IPS-20b (cell line): ENCODE measurements around the gene ETS1.

Experiments
- H3K27ac ChIP-seq: one replicate; pipeline ENCODE4 v1.5.1; 2013; ENCODE audit warnings: low read length
- H3K27me3 ChIP-seq: 2 replicates; pipeline ENCODE4 v1.6.1; 2013; ENCODE audit warnings: mild to moderate bottlenecking, low read length, inconsistent platforms; ENCODE audit not compliant: insufficient read depth
- H3K36me3 ChIP-seq: 2 replicates; pipeline ENCODE4 v1.6.1; 2013; ENCODE audit warnings: low read depth, mild to moderate bottlenecking, inconsistent platforms, low read length, moderate library complexity; ENCODE audit not compliant: insufficient read depth
- H3K4me1 ChIP-seq: 2 replicates; pipeline ENCODE4 v1.6.1; 2013; ENCODE audit warnings: mild to moderate bottlenecking, control low read depth, inconsistent platforms, low read length, moderate library complexity; ENCODE audit not compliant: insufficient read depth
- H3K4me3 ChIP-seq: 2 replicates; pipeline ENCODE4 v1.5.1; 2013; ENCODE audit warnings: mild to moderate bottlenecking, low read length, inconsistent platforms
- H3K9ac ChIP-seq: 2 replicates; pipeline ENCODE4 v1.6.1; 2013; ENCODE audit warnings: low read depth, mild to moderate bottlenecking, inconsistent platforms, low read length, moderate library complexity
- H3K9me3 ChIP-seq: 2 replicates; pipeline ENCODE4 v1.6.1; 2013; ENCODE audit warnings: mild to moderate bottlenecking, low read depth, low read length, inconsistent platforms; ENCODE audit not compliant: insufficient read depth

ETS1 gene

DNA sequence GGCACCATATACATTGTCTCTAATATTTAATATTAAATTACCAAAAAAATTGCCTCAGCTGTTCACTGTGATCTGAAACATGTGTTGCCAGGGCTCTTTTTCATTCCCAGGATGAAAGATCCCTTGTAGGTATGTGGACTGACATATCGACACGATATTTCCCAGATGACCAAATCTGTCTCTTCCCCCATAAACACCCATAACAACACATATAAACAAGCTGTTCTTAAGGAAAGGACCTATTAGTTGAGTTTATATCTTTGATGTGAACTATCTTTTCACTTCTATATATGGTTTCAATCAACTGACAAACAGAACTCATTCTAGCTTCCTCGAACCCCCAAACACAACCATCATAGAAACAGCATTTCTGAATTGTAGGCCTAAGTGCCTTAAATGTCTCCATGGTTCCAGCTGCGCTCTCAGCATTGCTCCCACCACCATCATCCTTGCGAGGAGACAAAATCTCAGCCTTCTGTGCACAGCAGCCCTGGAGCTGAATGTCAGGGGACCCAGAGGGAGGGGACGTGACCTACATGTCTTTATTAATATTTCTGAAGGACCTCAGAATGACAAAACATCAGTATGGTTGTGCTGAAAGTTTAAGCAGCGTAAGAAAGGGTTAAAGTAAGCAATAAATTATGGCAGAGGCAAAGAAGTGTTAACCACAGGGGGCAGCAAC, 67.0 kb downstream of the ETS1 start:
- peaks cover 6% of the 10 kb centered on the region for H3K4me1 ChIP-seq
- no peaks in the 10 kb centered on the region for H3K9me3 ChIP-seq
- no peaks in the 10 kb centered on the region for H3K36me3 ChIP-seq
- H3K9ac ChIP-seq = no peak overlapping the region
- no peak overlapping the region for H3K27ac ChIP-seq
- no peak overlapping the region for H3K4me3 ChIP-seq
- peaks cover 75% of the 10 kb centered on the region for H3K27me3 ChIP-seq

DNA sequence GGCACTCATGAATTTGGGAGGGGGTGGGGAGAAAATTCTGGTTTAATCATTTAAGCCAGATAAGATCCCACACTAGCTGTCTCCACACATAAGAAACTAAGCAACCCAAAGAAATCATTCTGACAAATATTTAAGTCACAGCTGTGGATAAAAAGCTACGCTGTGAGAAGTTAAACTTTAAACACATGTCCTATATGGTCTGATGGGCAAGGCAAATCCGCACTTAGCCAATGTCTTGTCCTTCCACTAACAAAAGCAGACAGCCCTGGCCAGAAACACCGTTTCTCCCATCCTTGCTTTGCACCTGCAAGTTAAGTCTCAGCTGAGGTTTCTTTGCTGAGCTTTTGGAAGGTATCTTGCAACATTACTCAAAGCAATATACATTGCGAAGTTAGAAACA, 68.0 kb downstream of the ETS1 start:
- H3K27me3 ChIP-seq = peaks cover 65% of the 10 kb centered on the region
- peaks cover 13% of the 10 kb centered on the region for H3K4me1 ChIP-seq
- no peak overlapping the region for H3K27ac ChIP-seq

GRCh38 chr11:128518493-128519207, 68.7 kb downstream of the ETS1 start:
- no peak overlapping the region for H3K4me3 ChIP-seq
- no peak overlapping the region for H3K27ac ChIP-seq
- no peak overlapping the region for H3K9ac ChIP-seq
- H3K4me1 ChIP-seq = peaks cover 13% of the 10 kb centered on the region
- H3K27me3 ChIP-seq = peaks cover 58% of the 10 kb centered on the region
- H3K9me3 ChIP-seq = no peaks in the 10 kb centered on the region
- H3K36me3 ChIP-seq = no peaks in the 10 kb centered on the region

More for the DNA sequence above, 68.0 kb downstream of the ETS1 start:
- H3K9ac ChIP-seq = no peak overlapping the region
- no peak overlapping the region for H3K4me3 ChIP-seq
- no peaks in the 10 kb centered on the region for H3K9me3 ChIP-seq
- no peaks in the 10 kb centered on the region for H3K36me3 ChIP-seq

DNA sequence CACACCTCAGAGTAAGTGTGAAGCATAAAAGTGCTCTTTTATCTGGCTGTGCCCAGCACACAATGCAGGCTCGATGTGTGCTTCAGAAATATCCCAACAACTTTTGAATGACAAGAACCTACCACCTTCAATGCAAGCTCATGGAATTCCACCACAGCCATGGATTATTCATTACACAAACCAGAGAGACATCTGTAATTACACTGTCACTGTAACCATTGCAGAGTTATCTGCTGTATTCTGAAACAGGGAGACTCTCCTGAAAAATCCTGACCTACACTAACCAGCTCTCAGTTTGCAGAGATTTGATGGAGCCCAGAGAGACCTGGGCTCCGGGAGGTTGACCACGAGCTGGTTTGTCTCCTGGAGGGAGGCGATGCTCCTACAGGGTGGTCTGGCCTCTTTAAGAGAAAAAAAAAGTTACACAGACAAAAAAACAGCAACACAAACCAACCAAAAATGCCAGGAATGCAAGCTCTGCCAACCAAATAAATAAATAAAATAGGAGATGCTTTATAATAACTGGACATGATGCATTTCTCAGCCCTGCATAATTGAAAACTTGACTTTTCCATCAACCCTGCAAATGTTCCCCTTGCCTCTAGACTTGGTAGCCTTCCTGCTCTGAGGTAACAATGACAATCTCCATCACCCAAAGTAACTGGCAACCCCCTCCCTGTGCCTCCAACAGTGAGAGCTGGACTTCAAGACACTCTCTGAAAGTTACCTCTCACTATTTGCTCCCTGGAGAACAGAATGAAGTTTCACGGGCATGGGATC, 69.7 kb downstream of the ETS1 start:
- Histone ChIP-seq H3K27me3 (peaks cover 48% of the 10 kb centered on the region), H3K4me3 (no peak overlapping the region), H3K27ac (no peak overlapping the region), H3K4me1 (peaks cover 13% of the 10 kb centered on the region), H3K9ac (no peak overlapping the region), H3K9me3 (no peaks in the 10 kb centered on the region), H3K36me3 (no peaks in the 10 kb centered on the region)

GRCh38 chr11:128516886-128517285, 70.5 kb downstream of the ETS1 start:
- Histone ChIP-seq H3K4me3 (no peak overlapping the region), H3K27ac (no peak overlapping the region), H3K9ac (no peak overlapping the region), H3K36me3 (no peaks in the 10 kb centered on the region), H3K4me1 (peaks cover 13% of the 10 kb centered on the region), H3K9me3 (no peaks in the 10 kb centered on the region), H3K27me3 (peaks cover 45% of the 10 kb centered on the region)

GRCh38 chr11:128515826-128516778, 71.3 kb downstream of the ETS1 start:
- Histone ChIP-seq H3K4me3 (no peak overlapping the region), H3K9me3 (no peaks in the 10 kb centered on the region), H3K36me3 (no peaks in the 10 kb centered on the region), H3K27ac (no peak overlapping the region), H3K9ac (no peak overlapping the region), H3K4me1 (peaks cover 13% of the 10 kb centered on the region), H3K27me3 (peaks cover 37% of the 10 kb centered on the region)

DNA sequence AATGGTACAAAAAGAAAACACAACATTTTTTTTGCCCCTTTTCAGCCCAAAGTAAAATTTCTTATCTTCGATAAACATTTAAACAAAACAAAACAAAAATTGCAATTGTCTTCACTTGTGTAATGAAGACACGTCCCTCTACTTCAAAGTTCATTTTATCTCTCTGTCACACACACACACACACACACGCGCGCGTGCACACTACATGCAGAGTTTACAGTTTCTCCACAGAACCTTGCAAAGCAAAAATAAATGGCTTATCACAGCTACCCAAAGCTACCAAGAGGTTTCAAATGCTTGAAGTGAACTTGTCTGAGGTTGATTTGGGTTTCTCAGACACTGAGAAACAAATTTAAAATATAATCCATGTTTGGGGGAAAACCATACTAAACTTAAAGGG, 72.3 kb downstream of the ETS1 start:
- no peak overlapping the region for H3K9ac ChIP-seq
- H3K27ac ChIP-seq = no peak overlapping the region
- H3K4me3 ChIP-seq = no peak overlapping the region
- H3K36me3 ChIP-seq = no peaks in the 10 kb centered on the region
- H3K9me3 ChIP-seq = no peaks in the 10 kb centered on the region
- H3K4me1 ChIP-seq = peaks cover 13% of the 10 kb centered on the region
- peaks cover 27% of the 10 kb centered on the region; the same call in 1 of the 2 replicates for H3K27me3 ChIP-seq

DNA sequence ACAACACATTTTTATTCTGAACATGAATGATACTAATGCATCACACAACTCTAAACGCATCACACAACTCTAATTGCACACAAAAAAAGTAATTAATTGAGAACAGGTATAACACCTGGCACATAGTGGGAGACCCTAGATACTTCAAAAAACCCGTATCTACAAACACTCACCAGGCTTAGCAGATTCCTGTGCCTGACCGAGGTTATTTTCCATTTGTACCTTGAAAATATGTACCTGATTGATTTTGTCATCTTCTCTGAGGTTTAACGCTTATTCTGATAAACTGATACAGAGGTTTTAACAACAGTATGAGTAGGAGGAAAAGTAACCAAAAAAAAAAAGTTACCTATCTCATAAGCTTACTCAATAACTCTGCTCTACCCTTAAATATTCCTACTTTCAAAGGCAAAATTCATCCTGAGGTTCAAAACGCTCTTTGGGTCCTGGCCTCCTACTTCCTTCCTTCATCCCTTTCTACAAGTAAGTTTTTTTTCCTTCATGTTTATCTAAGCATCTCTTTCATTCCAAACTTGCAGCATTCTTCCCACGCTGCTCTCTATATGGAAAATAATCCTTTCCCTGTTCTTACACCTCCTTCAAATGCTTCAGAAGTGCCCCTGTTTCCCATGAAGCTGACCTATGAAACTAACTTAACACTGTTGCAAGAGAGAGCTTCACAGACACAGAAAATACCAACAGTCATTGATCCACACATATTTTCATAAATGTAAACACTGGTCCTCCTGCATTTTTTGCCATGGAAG, 73.3 kb downstream of the ETS1 start:
- Histone ChIP-seq H3K9me3 (no peaks in the 10 kb centered on the region), H3K9ac (no peak overlapping the region), H3K36me3 (no peaks in the 10 kb centered on the region), H3K27ac (no peak overlapping the region), H3K4me3 (no peak overlapping the region), H3K4me1 (peaks cover 13% of the 10 kb centered on the region), H3K27me3 (peaks cover 17% of the 10 kb centered on the region; the same call in 1 of the 2 replicates)

DNA sequence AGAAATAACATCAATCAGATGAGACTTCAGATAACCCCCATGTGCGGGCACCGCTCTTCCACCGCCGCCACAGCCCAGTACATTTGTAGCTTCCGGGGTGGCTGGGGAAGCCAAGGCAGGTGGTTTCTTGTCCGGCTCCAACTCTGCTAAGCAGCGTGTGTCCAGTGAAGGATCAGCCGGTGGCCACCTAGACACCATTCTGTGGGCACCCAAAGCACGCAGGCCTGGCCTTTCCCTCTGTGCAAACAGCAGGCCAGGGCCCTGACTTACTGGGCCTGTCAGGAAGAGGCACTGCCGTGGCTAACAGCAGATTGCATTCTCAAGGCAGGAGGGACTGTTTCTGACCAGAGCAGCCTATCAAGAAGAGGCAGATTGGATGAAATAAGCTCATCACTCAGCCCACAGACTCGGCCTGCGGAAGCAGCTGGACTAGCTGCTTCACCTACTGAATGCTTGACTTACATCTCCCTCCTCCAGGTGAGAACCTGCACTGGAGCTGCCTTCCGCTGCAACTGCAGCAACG, 74.8 kb downstream of the ETS1 start:
- Histone ChIP-seq H3K4me3 (no peak overlapping the region), H3K27me3 (peaks cover 1% of the 10 kb centered on the region; the same call in 1 of the 2 replicates), H3K9me3 (no peaks in the 10 kb centered on the region), H3K36me3 (no peaks in the 10 kb centered on the region), H3K4me1 (peaks cover 7% of the 10 kb centered on the region; the same call in 1 of the 2 replicates), H3K9ac (no peak overlapping the region), H3K27ac (no peak overlapping the region)

DNA sequence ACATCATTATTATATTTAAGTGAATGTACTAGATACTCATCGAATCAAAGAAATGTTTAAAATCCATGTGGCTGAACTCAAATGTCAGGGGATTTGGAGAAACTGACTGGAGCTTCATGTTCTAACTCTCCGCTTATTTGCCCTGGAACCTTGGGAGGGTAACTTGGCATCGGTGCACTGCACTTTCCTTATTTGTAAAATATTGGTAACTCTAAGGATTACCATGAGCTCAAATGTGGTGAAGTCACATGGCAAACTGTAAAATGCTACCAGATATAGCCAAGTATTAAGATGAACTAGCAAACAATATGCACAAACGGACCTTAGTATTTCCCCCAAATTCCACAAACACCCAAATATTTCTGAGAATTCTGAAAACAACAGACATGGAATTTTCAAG, 75.6 kb downstream of the ETS1 start:
- no peaks in the 10 kb centered on the region for H3K9me3 ChIP-seq
- no peaks in the 10 kb centered on the region for H3K27me3 ChIP-seq
- H3K27ac ChIP-seq = no peak overlapping the region
- no peak overlapping the region for H3K4me3 ChIP-seq
- H3K4me1 ChIP-seq = peaks cover 7% of the 10 kb centered on the region; the same call in 1 of the 2 replicates
- no peaks in the 10 kb centered on the region for H3K36me3 ChIP-seq
- H3K9ac ChIP-seq = no peak overlapping the region
